Neural cell (in vitro differentiated cells): ENCODE data around the gene POLR2H.

Source experiments
- CTCF ChIP-seq: fragments of 450-650 bp; IDR thresholded peaks from 2 replicates; pipeline ENCODE4 v1.5.1; 2014; ENCODE audit warnings: antibody characterized with exemption, mild to moderate bottlenecking, moderate library complexity; ENCODE audit not compliant: poor library complexity, severe bottlenecking
- EP300 ChIP-seq: fragments of 450-650 bp; conservative IDR thresholded peaks from 2 replicates; pipeline ENCODE4 v1.6.1; 2014; ENCODE audit warnings: antibody characterized with exemption, mild to moderate bottlenecking, moderate library complexity; ENCODE audit not compliant: poor library complexity, severe bottlenecking
- EZH2 ChIP-seq: fragments of 200-600, 300-800 bp; shearing (Covaris generic), sonication (generic); IDR thresholded peaks from 2 replicates; pipeline ENCODE4 v1.6.1; 2014; ENCODE audit warnings: antibody characterized with exemption, low read length, borderline replicate concordance, mild to moderate bottlenecking; ENCODE audit not compliant: insufficient read depth, poor library complexity, severe bottlenecking
- POLR2AphosphoS5 ChIP-seq: IDR thresholded peaks from 2 replicates; pipeline ENCODE4 v1.6.1; 2012
- RAD21 ChIP-seq: fragments of 450-650 bp; conservative IDR thresholded peaks from 2 replicates; pipeline ENCODE4 v1.6.1; 2014; ENCODE audit warnings: antibody characterized with exemption, mild to moderate bottlenecking, moderate library complexity
- REST ChIP-seq: IDR thresholded peaks from 2 replicates; pipeline ENCODE4 v1.6.1; 2012; ENCODE audit warnings: borderline replicate concordance

GRCh38 chr3:184360929-184361531 lies 480 bp upstream of the POLR2H start:
- TF ChIP-seq EZH2: no peak
- no peak for TF ChIP-seq CTCF
- peak; percentile 35 for TF ChIP-seq REST
- no peak for TF ChIP-seq RAD21
- TF ChIP-seq POLR2AphosphoS5: no peak
- no peak for TF ChIP-seq EP300
